ENCODE data around the gene OSCP1.

OSCP1 gene

GRCh38 chr1:36372617-36373016 lies 77.6 kb downstream of the OSCP1 start:
- H3K4me3 ChIP-seq (ENCODE audit: low read length): peak overlapping the region; percentile 66
- peaks cover 74% of the 10 kb centered on the region for H3K36me3 ChIP-seq (ENCODE audit: control insufficient read depth, low read length)
- peak overlapping the region; percentile 93 for H3K4me2 ChIP-seq (ENCODE audit: low read length)
- H3K9me3 ChIP-seq (ENCODE audit: control insufficient read depth, insufficient read depth, low read length): no peaks in the 10 kb centered on the region
- H3K4me1 ChIP-seq (ENCODE audit: control insufficient read depth, low read length): peaks cover 96% of the 10 kb centered on the region
- no peaks in the 10 kb centered on the region for H3K27me3 ChIP-seq (ENCODE audit: control insufficient read depth, low read length)
- peaks cover 34% of the 10 kb centered on the region for H3F3A ChIP-seq (ENCODE audit: control insufficient read depth, insufficient read depth)
- peaks cover 96% of the 10 kb centered on the region for H3K79me2 ChIP-seq (ENCODE audit: control insufficient read depth, low read length)
- H4K20me1 ChIP-seq (ENCODE audit: control insufficient read depth, insufficient read depth, low read depth, low read length): 0 out of 2 replicates have a peak, but pooled peaks cover 6% of the 10 kb centered on the region
- no peaks in the 10 kb centered on the region for H3K9me2 ChIP-seq (replicated peaks; ENCODE audit: control insufficient read depth, low read length)
- peak overlapping the region; percentile 87 for H3K27ac ChIP-seq (ENCODE audit: low read depth, low read length)
- TF ChIP-seq EZH2phosphoT487 (IDR thresholded peaks at IDR 0.05; ENCODE audit: borderline replicate concordance, low read length) (no peak), CTCF (IDR thresholded peaks at IDR 0.05; ENCODE audit: low read depth, low read length, poor library complexity, severe bottlenecking) (no peak)

GRCh38 chr1:36369061-36369861 lies 81.0 kb downstream of the OSCP1 start:
- Histone ChIP-seq H3K79me2 (ENCODE audit: control insufficient read depth, low read length) (peaks cover 91% of the 10 kb centered on the region), H3F3A (ENCODE audit: control insufficient read depth, insufficient read depth) (peaks cover 31% of the 10 kb centered on the region), H3K36me3 (ENCODE audit: control insufficient read depth, low read length) (peaks cover 70% of the 10 kb centered on the region), H3K27me3 (ENCODE audit: control insufficient read depth, low read length) (no peaks in the 10 kb centered on the region), H3K9me3 (ENCODE audit: control insufficient read depth, insufficient read depth, low read length) (no peaks in the 10 kb centered on the region), H3K9me2 (replicated peaks; ENCODE audit: control insufficient read depth, low read length) (no peaks in the 10 kb centered on the region), H4K20me1 (ENCODE audit: control insufficient read depth, insufficient read depth, low read depth, low read length) (peaks cover 17% of the 10 kb centered on the region; the same call in 1 of the 2 replicates), H3K4me3 (ENCODE audit: low read length) (peak overlapping the region; percentile 10), H3K27ac (ENCODE audit: low read depth, low read length) (peak overlapping the region; percentile 87), H3K4me1 (ENCODE audit: control insufficient read depth, low read length) (peaks cover 90% of the 10 kb centered on the region), H3K4me2 (ENCODE audit: low read length) (peak overlapping the region; percentile 93)
- no peak for TF ChIP-seq EZH2phosphoT487 (IDR thresholded peaks at IDR 0.05; ENCODE audit: borderline replicate concordance, low read length)
- TF ChIP-seq CTCF (IDR thresholded peaks at IDR 0.05; ENCODE audit: low read depth, low read length, poor library complexity, severe bottlenecking): peak; percentile 94

Data from DOHH2 (cell line).